ENCODE data around the gene POLH. TPM values are rescaled to one million over a fixed set of nuclear protein-coding genes. Genes with fewer than 3 reads are reported as not detected.

Gene POLH
- total and polyA plus RNA-seq, 9 of the 15 experiments (the other 6 are each of a cell fraction or from before 2014, with no cell fraction given), result 5.8 to 31.6 (median 20.6) TPM

DNA sequence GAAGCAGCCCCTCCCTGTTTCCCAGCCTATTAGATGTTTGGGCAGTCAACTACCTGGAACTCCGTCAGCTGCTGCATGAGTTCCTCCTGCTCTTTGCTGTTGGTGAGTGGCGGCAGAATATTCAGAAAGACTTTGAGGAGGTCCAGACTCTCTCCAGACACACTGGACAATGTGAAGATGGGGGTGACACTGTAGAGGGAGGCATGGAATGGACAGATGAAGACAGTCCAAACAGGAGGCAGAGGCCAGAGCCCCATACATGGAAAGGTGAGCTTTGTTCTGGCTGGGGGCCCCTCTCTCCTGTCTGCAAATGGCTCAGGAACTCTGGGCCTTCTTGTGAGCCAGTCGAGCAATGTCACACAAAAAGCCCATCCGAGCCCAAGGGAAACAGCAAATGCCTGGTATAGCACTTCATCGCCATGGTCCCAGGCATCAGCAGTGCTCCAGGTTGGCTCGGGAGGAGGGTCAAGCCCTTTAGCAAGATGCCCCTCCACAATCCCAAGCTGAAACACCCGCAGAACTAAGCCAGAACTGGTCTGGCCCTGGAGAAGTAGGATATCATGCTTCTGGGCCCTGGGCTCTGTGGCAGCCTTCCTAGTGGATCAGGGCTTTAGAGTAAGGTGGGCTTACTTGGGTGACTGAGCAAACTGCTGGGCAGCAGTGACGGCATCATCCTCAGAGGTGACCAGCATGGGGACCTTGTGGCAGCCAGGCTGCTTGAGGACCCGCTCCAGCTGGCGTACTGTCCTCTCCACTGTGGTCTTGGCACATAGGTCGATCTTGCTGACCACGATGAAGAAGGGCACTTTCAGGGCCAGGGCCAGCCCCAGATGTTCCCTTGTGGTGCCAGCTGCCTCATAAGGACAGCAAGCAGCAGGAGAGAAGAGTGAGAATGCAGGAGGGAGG lies 48.1 kb downstream of the POLH start (continued):
- TF ChIP-seq, protein P1, sequence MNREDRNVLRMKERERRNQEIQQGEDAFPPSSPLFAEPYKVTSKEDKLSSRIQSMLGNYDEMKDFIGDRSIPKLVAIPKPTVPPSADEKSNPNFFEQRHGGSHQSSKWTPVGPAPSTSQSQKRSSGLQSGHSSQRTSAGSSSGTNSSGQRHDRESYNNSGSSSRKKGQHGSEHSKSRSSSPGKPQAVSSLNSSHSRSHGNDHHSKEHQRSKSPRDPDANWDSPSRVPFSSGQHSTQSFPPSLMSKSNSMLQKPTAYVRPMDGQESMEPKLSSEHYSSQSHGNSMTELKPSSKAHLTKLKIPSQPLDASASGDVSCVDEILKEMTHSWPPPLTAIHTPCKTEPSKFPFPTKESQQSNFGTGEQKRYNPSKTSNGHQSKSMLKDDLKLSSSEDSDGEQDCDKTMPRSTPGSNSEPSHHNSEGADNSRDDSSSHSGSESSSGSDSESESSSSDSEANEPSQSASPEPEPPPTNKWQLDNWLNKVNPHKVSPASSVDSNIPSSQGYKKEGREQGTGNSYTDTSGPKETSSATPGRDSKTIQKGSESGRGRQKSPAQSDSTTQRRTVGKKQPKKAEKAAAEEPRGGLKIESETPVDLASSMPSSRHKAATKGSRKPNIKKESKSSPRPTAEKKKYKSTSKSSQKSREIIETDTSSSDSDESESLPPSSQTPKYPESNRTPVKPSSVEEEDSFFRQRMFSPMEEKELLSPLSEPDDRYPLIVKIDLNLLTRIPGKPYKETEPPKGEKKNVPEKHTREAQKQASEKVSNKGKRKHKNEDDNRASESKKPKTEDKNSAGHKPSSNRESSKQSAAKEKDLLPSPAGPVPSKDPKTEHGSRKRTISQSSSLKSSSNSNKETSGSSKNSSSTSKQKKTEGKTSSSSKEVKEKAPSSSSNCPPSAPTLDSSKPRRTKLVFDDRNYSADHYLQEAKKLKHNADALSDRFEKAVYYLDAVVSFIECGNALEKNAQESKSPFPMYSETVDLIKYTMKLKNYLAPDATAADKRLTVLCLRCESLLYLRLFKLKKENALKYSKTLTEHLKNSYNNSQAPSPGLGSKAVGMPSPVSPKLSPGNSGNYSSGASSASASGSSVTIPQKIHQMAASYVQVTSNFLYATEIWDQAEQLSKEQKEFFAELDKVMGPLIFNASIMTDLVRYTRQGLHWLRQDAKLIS (CRISPR knock-in tag; IDR thresholded peaks at IDR 0.05), result peak; percentile 60; the same call in 1 of the 2 replicates
- no peak for TF ChIP-seq ESRRB (CRISPR knock-in tag; IDR thresholded peaks at IDR 0.05; ENCODE audit: borderline replicate concordance)
- no peak for TF ChIP-seq RBBP5 (IDR thresholded peaks at IDR 0.05; ENCODE audit: borderline replicate concordance, insufficient read depth, low read length, poor library complexity, severe bottlenecking)
- no peak for TF ChIP-seq SP1 (CRISPR knock-in tag; IDR thresholded peaks at IDR 0.05)
- no peak for TF ChIP-seq SMARCA4 (IDR thresholded peaks at IDR 0.05)
- TF ChIP-seq POLR2AphosphoS5 (IDR thresholded peaks at IDR 0.05; ENCODE audit: control insufficient read depth, insufficient read depth, low read depth, low read length), result peak; percentile 24; the same call in 1 of the 2 replicates
- no peak for TF ChIP-seq HMG20B (CRISPR knock-in tag; IDR thresholded peaks at IDR 0.05)
- no peak for TF ChIP-seq BCL6 (CRISPR knock-in tag; IDR thresholded peaks at IDR 0.05)
- TF ChIP-seq POLR2AphosphoS2 (IDR thresholded peaks at IDR 0.05; ENCODE audit: low read length), result peak; percentile 51; the same call in 1 of the 2 replicates
- TF ChIP-seq, protein P2, sequence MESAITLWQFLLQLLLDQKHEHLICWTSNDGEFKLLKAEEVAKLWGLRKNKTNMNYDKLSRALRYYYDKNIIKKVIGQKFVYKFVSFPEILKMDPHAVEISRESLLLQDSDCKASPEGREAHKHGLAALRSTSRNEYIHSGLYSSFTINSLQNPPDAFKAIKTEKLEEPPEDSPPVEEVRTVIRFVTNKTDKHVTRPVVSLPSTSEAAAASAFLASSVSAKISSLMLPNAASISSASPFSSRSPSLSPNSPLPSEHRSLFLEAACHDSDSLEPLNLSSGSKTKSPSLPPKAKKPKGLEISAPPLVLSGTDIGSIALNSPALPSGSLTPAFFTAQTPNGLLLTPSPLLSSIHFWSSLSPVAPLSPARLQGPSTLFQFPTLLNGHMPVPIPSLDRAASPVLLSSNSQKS (CRISPR knock-in tag; IDR thresholded peaks at IDR 0.05), result no peak
- 0 out of 2 replicates have a peak, but pooled peaks have one; percentile 55 for TF ChIP-seq SUPT5H (IDR thresholded peaks at IDR 0.05)
- TF ChIP-seq HCFC1 (IDR thresholded peaks at IDR 0.05; ENCODE audit: low read depth, low read length), result no peak
- TF ChIP-seq POLR2G (IDR thresholded peaks at IDR 0.05; ENCODE audit: low read depth, low read length), result peak; percentile 72
- 0 out of 2 replicates have a peak, but pooled peaks have one; percentile 19 for TF ChIP-seq ZNF143 (CRISPR knock-in tag; IDR thresholded peaks at IDR 0.05)
- TF ChIP-seq, protein P3, sequence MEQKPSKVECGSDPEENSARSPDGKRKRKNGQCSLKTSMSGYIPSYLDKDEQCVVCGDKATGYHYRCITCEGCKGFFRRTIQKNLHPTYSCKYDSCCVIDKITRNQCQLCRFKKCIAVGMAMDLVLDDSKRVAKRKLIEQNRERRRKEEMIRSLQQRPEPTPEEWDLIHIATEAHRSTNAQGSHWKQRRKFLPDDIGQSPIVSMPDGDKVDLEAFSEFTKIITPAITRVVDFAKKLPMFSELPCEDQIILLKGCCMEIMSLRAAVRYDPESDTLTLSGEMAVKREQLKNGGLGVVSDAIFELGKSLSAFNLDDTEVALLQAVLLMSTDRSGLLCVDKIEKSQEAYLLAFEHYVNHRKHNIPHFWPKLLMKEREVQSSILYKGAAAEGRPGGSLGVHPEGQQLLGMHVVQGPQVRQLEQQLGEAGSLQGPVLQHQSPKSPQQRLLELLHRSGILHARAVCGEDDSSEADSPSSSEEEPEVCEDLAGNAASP (IDR thresholded peaks at IDR 0.05), result no peak
- TF ChIP-seq TCF7 (IDR thresholded peaks at IDR 0.05; ENCODE audit: borderline replicate concordance), result no peak
- TF ChIP-seq, protein P4, sequence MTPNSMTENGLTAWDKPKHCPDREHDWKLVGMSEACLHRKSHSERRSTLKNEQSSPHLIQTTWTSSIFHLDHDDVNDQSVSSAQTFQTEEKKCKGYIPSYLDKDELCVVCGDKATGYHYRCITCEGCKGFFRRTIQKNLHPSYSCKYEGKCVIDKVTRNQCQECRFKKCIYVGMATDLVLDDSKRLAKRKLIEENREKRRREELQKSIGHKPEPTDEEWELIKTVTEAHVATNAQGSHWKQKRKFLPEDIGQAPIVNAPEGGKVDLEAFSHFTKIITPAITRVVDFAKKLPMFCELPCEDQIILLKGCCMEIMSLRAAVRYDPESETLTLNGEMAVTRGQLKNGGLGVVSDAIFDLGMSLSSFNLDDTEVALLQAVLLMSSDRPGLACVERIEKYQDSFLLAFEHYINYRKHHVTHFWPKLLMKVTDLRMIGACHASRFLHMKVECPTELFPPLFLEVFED (CRISPR knock-in tag; conservative IDR thresholded peaks at IDR 0.05), result no peak
- 0 out of 2 replicates have a peak, but pooled peaks have one; percentile 43 for TF ChIP-seq LCOR (CRISPR knock-in tag; IDR thresholded peaks at IDR 0.05)
